DOHH2 (cell line): ENCODE data around the gene ACSF3.

ENCODE experiments used
- CTCF ChIP-seq: fragments of 200-600 bp; sonication (generic); IDR thresholded peaks from one replicate; pipeline ENCODE4 v1.5.1; 2014; ENCODE audit warnings: antibody characterized with exemption, mild to moderate bottlenecking, low read depth, low read length; ENCODE audit not compliant: poor library complexity, severe bottlenecking
- EZH2phosphoT487 ChIP-seq: fragments of 200-600 bp; sonication (generic); IDR thresholded peaks from 2 replicates; pipeline ENCODE4 v1.6.1; 2017; ENCODE audit warnings: borderline replicate concordance, mild to moderate bottlenecking, antibody characterized with exemption, low read length, moderate library complexity, mixed read lengths

- TF ChIP-seq CTCF (no peak), EZH2phosphoT487 (no peak)
Measured at GRCh38 chr16:89198417-89199240, 105.0 kb downstream of the ACSF3 start.
